Activated CD8-positive, alpha-beta memory T cell treated with anti-CD3 and anti-CD28 coated beads, Interleukin-2, amount 50 U/mL, for 1 hour (primary cell): ENCODE results near the gene KCP.

ENCODE experiments used
- DNase-seq: peaks from one replicate; pipeline ENCODE4 v3.0.0-alpha.2; 2020; ENCODE audit errors: extremely low read depth

Gene KCP

GRCh38 chr7:128858380-128859231 lies 51.9 kb downstream of the KCP start:
- DNase-seq = no peak

- DNase-seq = no peak
Observed at GRCh38 chr7:128856001-128856718, 54.3 kb downstream of the KCP start.

GRCh38 chr7:128855559-128855958 lies 55.0 kb downstream of the KCP start:
- DNase-seq = no peak

GRCh38 chr7:128854396-128854795 lies 56.1 kb downstream of the KCP start:
- no peak for DNase-seq

- DNase-seq = no peak
Observed at GRCh38 chr7:128853799-128854198, 56.7 kb downstream of the KCP start.

- no peak for DNase-seq
Observed at GRCh38 chr7:128852537-128853254, 57.8 kb downstream of the KCP start.

GRCh38 chr7:128849804-128850490 lies 60.6 kb downstream of the KCP start:
- DNase-seq = no peak

- no peak for DNase-seq
Observed at GRCh38 chr7:128849156-128849515, 61.4 kb downstream of the KCP start.

- DNase-seq = no peak
Observed at GRCh38 chr7:128848289-128849155, 62.0 kb downstream of the KCP start.

GRCh38 chr7:128847721-128848211 lies 62.7 kb downstream of the KCP start:
- DNase-seq = no peak

- DNase-seq = no peak
Observed at GRCh38 chr7:128846781-128847444, 63.6 kb downstream of the KCP start.

- no peak for DNase-seq
Observed at GRCh38 chr7:128845987-128846386, 64.5 kb downstream of the KCP start.

- DNase-seq = no peak
Observed at GRCh38 chr7:128845475-128845874, 65.0 kb downstream of the KCP start.

- no peak for DNase-seq
Observed at GRCh38 chr7:128844777-128845311, 65.7 kb downstream of the KCP start.

- no peak for DNase-seq
Observed at GRCh38 chr7:128843938-128844621, 66.4 kb downstream of the KCP start.

GRCh38 chr7:128842674-128843641 lies 67.6 kb downstream of the KCP start:
- no peak for DNase-seq

- DNase-seq = no peak
Observed at GRCh38 chr7:128841921-128842673, 68.4 kb downstream of the KCP start.
